ENCODE results near the gene GPBP1L1. TPM values are rescaled to one million over a fixed set of nuclear protein-coding genes. Genes with fewer than 3 reads are reported as not detected.

Gene GPBP1L1, protein sequence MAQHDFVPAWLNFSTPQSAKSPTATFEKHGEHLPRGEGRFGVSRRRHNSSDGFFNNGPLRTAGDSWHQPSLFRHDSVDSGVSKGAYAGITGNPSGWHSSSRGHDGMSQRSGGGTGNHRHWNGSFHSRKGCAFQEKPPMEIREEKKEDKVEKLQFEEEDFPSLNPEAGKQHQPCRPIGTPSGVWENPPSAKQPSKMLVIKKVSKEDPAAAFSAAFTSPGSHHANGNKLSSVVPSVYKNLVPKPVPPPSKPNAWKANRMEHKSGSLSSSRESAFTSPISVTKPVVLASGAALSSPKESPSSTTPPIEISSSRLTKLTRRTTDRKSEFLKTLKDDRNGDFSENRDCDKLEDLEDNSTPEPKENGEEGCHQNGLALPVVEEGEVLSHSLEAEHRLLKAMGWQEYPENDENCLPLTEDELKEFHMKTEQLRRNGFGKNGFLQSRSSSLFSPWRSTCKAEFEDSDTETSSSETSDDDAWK
- polyA plus RNA-seq (43.4 to 65.5 TPM (median 64.1 TPM) in 3 replicates), polyA minus RNA-seq (62.5 to 115 TPM (median 94.5 TPM) in 3 replicates)
- 212 TPM for polyA plus RNA-seq (2011; ENCODE audit: low read depth)
- polyA plus RNA-seq (2011; cell fraction: cytosol; rRNA removed): 36.3 and 73.7 TPM in 2 replicates
- polyA plus RNA-seq (2011; cell fraction: nucleus; rRNA removed): 89.4 and 117 TPM in 2 replicates
- 50.3 and 70.4 TPM in 2 replicates for polyA plus RNA-seq (2012; ENCODE audit: low replicate concordance)
- polyA minus RNA-seq (2011; cell fraction: cytosol; rRNA and poly(A)+ RNA removed): 51.8 TPM
- 67.1 and 118 TPM in 2 replicates for polyA minus RNA-seq (2011; cell fraction: nucleus; rRNA and poly(A)+ RNA removed)

DNA sequence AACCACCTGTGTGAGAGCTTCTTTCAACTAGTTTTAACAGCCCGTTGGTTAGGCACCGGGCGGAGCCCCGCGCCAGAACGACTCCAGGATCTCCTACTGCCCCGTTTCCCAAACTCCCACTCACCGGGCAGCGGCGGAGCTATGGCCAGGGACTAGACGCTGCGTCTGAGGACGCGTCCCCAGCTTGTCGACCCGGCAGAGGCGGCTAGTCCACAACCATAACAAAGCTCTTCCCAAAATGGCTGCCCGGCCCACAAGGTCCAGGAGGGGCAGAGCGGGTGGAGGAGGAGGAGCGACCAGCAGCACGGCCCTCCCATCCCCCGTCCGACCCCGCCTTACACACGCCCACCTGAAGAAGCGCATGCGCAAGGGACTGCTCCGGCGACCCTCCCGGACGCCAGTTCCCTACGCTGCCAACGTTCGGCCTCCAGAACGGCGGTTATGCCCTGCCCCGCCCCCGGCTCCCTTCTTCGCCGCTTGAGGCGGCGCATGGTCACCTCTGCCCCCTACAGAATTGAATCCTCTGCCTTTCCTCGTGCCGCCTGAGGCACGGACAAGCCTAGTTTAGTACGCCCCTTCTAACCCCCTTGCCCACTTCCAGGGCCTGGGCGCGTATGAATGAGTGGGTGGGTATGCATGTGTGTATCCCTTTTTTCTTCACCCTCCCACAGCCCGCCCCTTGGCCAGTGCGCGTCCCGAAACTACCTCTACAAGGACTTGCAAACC is at the start of gene GPBP1L1:
GPBP1L1 (minus strand) TSS at position 246 of the 726 bp plus-strand sequence. CDS start 27,446 bp downstream, outside the sequence.
- Histone ChIP-seq H3K79me2 (ENCODE audit: control insufficient read depth, insufficient read depth, low read length) (peaks cover 84% of the 10 kb centered on the region), H3K9ac (ENCODE audit: control insufficient read depth, extremely low read depth, insufficient read depth, low read length) (peak within 1 kb of the TSS; percentile 94), H3K4me3 (ENCODE audit: control insufficient read depth in 2 of 3, extremely low read depth in 1 of 3, insufficient read depth in 2 of 3, low read depth in 1 of 3, low read length in 3 of 3) (peak within 1 kb of the TSS; percentile 72 to 100 (median 100)), H4K20me1 (ENCODE audit: control insufficient read depth, extremely low read depth, insufficient read depth, low read length) (no peaks in the 10 kb centered on the region), H3K4me1 (ENCODE audit: control insufficient read depth, extremely low read depth, insufficient read depth, low read length) (peaks cover 18% of the 10 kb centered on the region), H3K27ac (ENCODE audit: control insufficient read depth, insufficient read depth, low read length) (peak within 1 kb of the TSS; percentile 99), H3K36me3 (ENCODE audit: control insufficient read depth in 2 of 2, extremely low read depth in 1 of 2, insufficient read depth in 2 of 2, low read length in 2 of 2) (peaks cover 0 to 2% of the 10 kb centered on the region in 2 experiments), H3K27me3 (ENCODE audit: control insufficient read depth, extremely low read depth, insufficient read depth, low read length) (no peaks in the 10 kb centered on the region), H3K9me3 (ENCODE audit: control insufficient read depth, low read depth, low read length) (no peaks in the 10 kb centered on the region), H3K9me1 (ENCODE audit: control insufficient read depth, extremely low read depth, insufficient read depth, low read length) (no peaks in the 10 kb centered on the region), H3K4me2 (ENCODE audit: control insufficient read depth, extremely low read depth, insufficient read depth, low read depth, low read length) (peak within 1 kb of the TSS; percentile 100), H2AFZ (ENCODE audit: control insufficient read depth, low read length) (peak within 1 kb of the TSS; percentile 94)
- dilution Hi-C loops (cut with MboI; ENCODE audit: extremely low pct_ligation_motif_present, low sequenced_read_pairs): loop anchor here (25.0 kb wide), 1 partner anchor 176 kb away; no protein-coding TSS in a partner anchor
- TF ChIP-seq, protein P1, sequence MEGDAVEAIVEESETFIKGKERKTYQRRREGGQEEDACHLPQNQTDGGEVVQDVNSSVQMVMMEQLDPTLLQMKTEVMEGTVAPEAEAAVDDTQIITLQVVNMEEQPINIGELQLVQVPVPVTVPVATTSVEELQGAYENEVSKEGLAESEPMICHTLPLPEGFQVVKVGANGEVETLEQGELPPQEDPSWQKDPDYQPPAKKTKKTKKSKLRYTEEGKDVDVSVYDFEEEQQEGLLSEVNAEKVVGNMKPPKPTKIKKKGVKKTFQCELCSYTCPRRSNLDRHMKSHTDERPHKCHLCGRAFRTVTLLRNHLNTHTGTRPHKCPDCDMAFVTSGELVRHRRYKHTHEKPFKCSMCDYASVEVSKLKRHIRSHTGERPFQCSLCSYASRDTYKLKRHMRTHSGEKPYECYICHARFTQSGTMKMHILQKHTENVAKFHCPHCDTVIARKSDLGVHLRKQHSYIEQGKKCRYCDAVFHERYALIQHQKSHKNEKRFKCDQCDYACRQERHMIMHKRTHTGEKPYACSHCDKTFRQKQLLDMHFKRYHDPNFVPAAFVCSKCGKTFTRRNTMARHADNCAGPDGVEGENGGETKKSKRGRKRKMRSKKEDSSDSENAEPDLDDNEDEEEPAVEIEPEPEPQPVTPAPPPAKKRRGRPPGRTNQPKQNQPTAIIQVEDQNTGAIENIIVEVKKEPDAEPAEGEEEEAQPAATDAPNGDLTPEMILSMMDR (optimal IDR thresholded peaks at IDR 0.05 in 1 of 3, IDR thresholded peaks at IDR 0.05 in 1 of 3, conservative IDR thresholded peaks at IDR 0.05 in 1 of 3; ENCODE audit: extremely low read depth in 1 of 3, insufficient read depth in 2 of 3, low read length in 3 of 3): no peak
- TF ChIP-seq EZH2 (IDR thresholded peaks at IDR 0.05; ENCODE audit: low read length): no peak
- FAIRE-seq: peak; percentile 80
- DNase-seq (ENCODE audit: low read depth, low spot score): peak; percentile 86

DNA sequence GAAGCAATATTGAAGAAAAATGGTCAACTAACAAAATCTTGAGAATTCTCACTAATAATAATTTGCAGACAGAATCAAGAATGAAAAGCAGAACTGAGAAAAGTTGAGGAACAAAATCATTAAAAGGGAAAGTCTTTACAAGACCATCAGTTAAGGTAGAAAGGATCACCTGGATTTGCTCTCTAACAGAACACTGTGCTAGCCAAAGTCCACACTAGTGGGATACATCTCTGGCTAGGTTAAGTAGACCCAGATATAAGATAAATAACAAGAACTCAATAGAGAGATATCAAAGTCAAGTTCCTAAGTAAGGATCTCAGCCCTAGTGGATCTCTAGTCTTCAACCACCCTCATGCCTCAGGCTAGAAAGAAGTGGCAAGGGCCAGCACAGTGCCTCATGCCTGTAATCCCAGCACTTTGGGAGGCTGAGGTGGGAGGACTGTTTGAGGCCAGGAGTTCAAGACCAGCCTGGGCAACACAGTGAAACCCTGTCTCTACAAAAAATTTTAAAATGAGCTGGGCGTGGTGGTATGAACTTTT is 44.5 kb upstream of the GPBP1L1 start:
- no peaks in the 10 kb centered on the region for H3K9me3 ChIP-seq (ENCODE audit: control insufficient read depth, low read depth, low read length)
- no peak overlapping the region for H3K4me2 ChIP-seq (ENCODE audit: control insufficient read depth, extremely low read depth, insufficient read depth, low read depth, low read length)
- H3K9me1 ChIP-seq (ENCODE audit: control insufficient read depth, extremely low read depth, insufficient read depth, low read length): no peaks in the 10 kb centered on the region
- no peaks in the 10 kb centered on the region for H3K36me3 ChIP-seq (ENCODE audit: control insufficient read depth in 2 of 2, extremely low read depth in 1 of 2, insufficient read depth in 2 of 2, low read length in 2 of 2)
- H3K79me2 ChIP-seq (ENCODE audit: control insufficient read depth, insufficient read depth, low read length): no peaks in the 10 kb centered on the region
- H3K4me1 ChIP-seq (ENCODE audit: control insufficient read depth, extremely low read depth, insufficient read depth, low read length): peaks cover 5% of the 10 kb centered on the region
- H3K9ac ChIP-seq (ENCODE audit: control insufficient read depth, extremely low read depth, insufficient read depth, low read length): no peak overlapping the region
- DNase-seq (ENCODE audit: low read depth, low spot score) (no peak), FAIRE-seq (no peak)
- H3K27me3 ChIP-seq (ENCODE audit: control insufficient read depth, extremely low read depth, insufficient read depth, low read length): no peaks in the 10 kb centered on the region
- TF ChIP-seq EZH2 (IDR thresholded peaks at IDR 0.05; ENCODE audit: low read length): no peak
- TF ChIP-seq, protein P1 (optimal IDR thresholded peaks at IDR 0.05 in 1 of 3, IDR thresholded peaks at IDR 0.05 in 1 of 3, conservative IDR thresholded peaks at IDR 0.05 in 1 of 3; ENCODE audit: extremely low read depth in 1 of 3, insufficient read depth in 2 of 3, low read length in 3 of 3): no peak
- H3K4me3 ChIP-seq (ENCODE audit: control insufficient read depth in 2 of 3, extremely low read depth in 1 of 3, insufficient read depth in 2 of 3, low read depth in 1 of 3, low read length in 3 of 3): no peak overlapping the region
- dilution Hi-C loops (cut with MboI; ENCODE audit: extremely low pct_ligation_motif_present, low sequenced_read_pairs): no loop called here
- H4K20me1 ChIP-seq (ENCODE audit: control insufficient read depth, extremely low read depth, insufficient read depth, low read length): no peaks in the 10 kb centered on the region
- H3K27ac ChIP-seq (ENCODE audit: control insufficient read depth, insufficient read depth, low read length): no peak overlapping the region
- H2AFZ ChIP-seq (ENCODE audit: control insufficient read depth, low read length): no peak overlapping the region
